Liver (tissue), 9 donors: ENCODE data around the gene PPAN. TPM values are rescaled to one million over a fixed set of nuclear protein-coding genes. Genes with fewer than 3 reads are reported as not detected.

Experiments used
- DNase-seq: peaks from one replicate; pipeline ENCODE4 v3.0.0-alpha.2; 2017; ENCODE audit warnings: low spot score
- H3K27ac ChIP-seq, 2 donors: one replicate each; pipeline ENCODE4 v1.7.0; 2013; ENCODE audit warnings: inconsistent platforms in 2 of 2, low read length in 2 of 2, control low read depth in 1 of 2, low read depth in 1 of 2, mild to moderate bottlenecking in 1 of 2
- H3K27me3 ChIP-seq, 4 donors: one replicate each; pipeline versions ENCODE4 v1.6.1 to v1.7.0; 2013; ENCODE audit warnings: low read length in 3 of 4, inconsistent platforms in 1 of 4, mild to moderate bottlenecking in 1 of 4, moderate library complexity in 1 of 4; ENCODE audit not compliant: control insufficient read depth in 4 of 4, insufficient read depth in 4 of 4
- H3K36me3 ChIP-seq, 4 donors: one replicate each; pipeline versions ENCODE4 v1.6.1 to v1.7.0; 2013; ENCODE audit warnings: low read length in 3 of 4, mild to moderate bottlenecking in 3 of 4, low read depth in 1 of 4, moderate library complexity in 1 of 4; ENCODE audit not compliant: control insufficient read depth in 4 of 4, insufficient read depth in 3 of 4
- H3K4me1 ChIP-seq, 4 donors: one replicate each; pipeline versions ENCODE4 v1.6.1 to v1.7.0; 2013; ENCODE audit warnings: low read length in 3 of 4, mild to moderate bottlenecking in 3 of 4, moderate library complexity in 1 of 4; ENCODE audit not compliant: control insufficient read depth in 4 of 4, insufficient read depth in 4 of 4
- H3K4me3 ChIP-seq, 3 donors: one replicate each; pipeline versions ENCODE4 v1.6.1 to v1.7.0; 2013; ENCODE audit warnings: low read length in 3 of 3, control low read depth in 1 of 3, low read depth in 1 of 3, mild to moderate bottlenecking in 1 of 3
- H3K9ac ChIP-seq, 2 donors: one replicate each; pipeline ENCODE4 v1.7.0; 2013; ENCODE audit warnings: low read length in 2 of 2, mild to moderate bottlenecking in 2 of 2, moderate library complexity in 2 of 2, control low read depth in 1 of 2, low read depth in 1 of 2
- H3K9me3 ChIP-seq, 4 donors: one replicate each; pipeline versions ENCODE4 v1.6.1 to v1.7.0; 2013; ENCODE audit warnings: low read length in 3 of 4; ENCODE audit not compliant: control insufficient read depth in 4 of 4
- ATF3 ChIP-seq: IDR thresholded peaks from 2 replicates; pipeline ENCODE4 v1.6.1; 2016; ENCODE audit warnings: antibody characterized with exemption
- CTCF ChIP-seq: fragments of 150-350 bp; IDR thresholded peaks from 2 replicates; pipeline ENCODE4 v1.5.1; 2017; ENCODE audit warnings: improper control_type of control experiment, low read depth, low read length; ENCODE audit not compliant: missing input control
- EGR1 ChIP-seq, 2 donors: IDR thresholded peaks; 2 replicates each; pipeline ENCODE4 v1.6.1; 2016 to 2018; ENCODE audit warnings: antibody characterized with exemption in 2 of 2, low read depth in 2 of 2
- FOXA1 ChIP-seq: IDR thresholded peaks from 2 replicates; pipeline ENCODE4 v1.6.1; 2016; ENCODE audit warnings: antibody characterized with exemption
- FOXA2 ChIP-seq: IDR thresholded peaks from 2 replicates; pipeline ENCODE4 v1.6.1; 2016; ENCODE audit warnings: antibody characterized with exemption
- GABPA ChIP-seq, 2 donors: IDR thresholded peaks in 1 of 2; conservative IDR thresholded peaks in 1 of 2; 2 replicates each; pipeline ENCODE4 v1.6.1; 2016; ENCODE audit warnings: antibody characterized with exemption in 2 of 2, mild to moderate bottlenecking in 1 of 2, moderate library complexity in 1 of 2
- HNF4A ChIP-seq, 2 donors: conservative IDR thresholded peaks; 2 replicates each; pipeline ENCODE4 v1.6.1; 2016; ENCODE audit warnings: antibody characterized with exemption in 2 of 2, mild to moderate bottlenecking in 2 of 2
- MAX ChIP-seq: IDR thresholded peaks from 2 replicates; pipeline ENCODE4 v1.6.1; 2016; ENCODE audit warnings: antibody characterized with exemption
- NR2F2 ChIP-seq: IDR thresholded peaks from 2 replicates; pipeline ENCODE4 v1.6.1; 2016; ENCODE audit warnings: antibody characterized with exemption
- REST ChIP-seq: IDR thresholded peaks from 2 replicates; pipeline ENCODE4 v1.6.1; 2016; ENCODE audit warnings: antibody characterized with exemption, mild to moderate bottlenecking
- RXRA ChIP-seq, 2 donors: IDR thresholded peaks; 2 replicates each; pipeline ENCODE4 v1.6.1; 2017 to 2018; ENCODE audit warnings: antibody characterized with exemption in 2 of 2, mild to moderate bottlenecking in 1 of 2
- SP1 ChIP-seq: IDR thresholded peaks from 2 replicates; pipeline ENCODE4 v1.6.1; 2018; ENCODE audit warnings: antibody characterized with exemption, mild to moderate bottlenecking
- TAF1 ChIP-seq: conservative IDR thresholded peaks from 2 replicates; pipeline ENCODE4 v1.6.1; 2016; ENCODE audit warnings: antibody characterized with exemption, mild to moderate bottlenecking
- YY1 ChIP-seq: IDR thresholded peaks from 2 replicates; pipeline ENCODE4 v1.6.1; 2016; ENCODE audit warnings: antibody characterized with exemption, mild to moderate bottlenecking
- ZBTB33 ChIP-seq: IDR thresholded peaks from 2 replicates; pipeline ENCODE4 v1.6.1; 2016; ENCODE audit warnings: antibody characterized with exemption
- WGBS: extraction: QIAGEN DNeasy Blood & Tissue Kit; methylation state at CpG from one replicate; pipeline ENCODE4 v1.1.7; 2013; 5-methylcytosine and 5-hydroxymethylcytosine counted together
- polyA plus RNA-seq, 2 donors: library from polyadenylated mRNA; stranded (reverse) in 1 of 2; unstranded in 1 of 2; fragments of 200-250 nt in 1 of 2; fragments of >200 nt in 1 of 2; fragmentation: Nextera tagmentation in 1 of 2; extraction: Ambion mirVana in 1 of 2; gene quantifications; one replicate each; pipeline versions ENCODE4 v1.2.1 to v1.2.3, GENCODE V29; 2013 to 2015
- total RNA-seq, 2 donors: library from RNA; depleted of rRNA; stranded (reverse); fragments of >200 nt; gene quantifications; one replicate each; pipeline ENCODE4 v1.2.3, GENCODE V29; 2014
- donor health status: healthy.
- donor health status: healthy.
- donor health status: healthy.
- donor health status: healthy.
- donor health status: healthy.

Gene PPAN
- total and polyA plus RNA-seq, 4 donors = 10.1 to 20.7 (median 14.2) TPM

GRCh38 chr19:10137751-10138682, 31.9 kb downstream of the PPAN start:
- DNase-seq = no peak

More at GRCh38 chr19:10137751-10138682, 31.9 kb downstream of the PPAN start:
- Histone ChIP-seq H3K4me3 (no peak overlapping the region), H3K9me3 (no peaks in the 10 kb centered on the region), H3K27ac (no peak overlapping the region), H3K27me3 (no peaks in the 10 kb centered on the region), H3K36me3 (peaks cover 36 to 86% (median 47%) of the 10 kb centered on the region in 4 donors), H3K9ac (no peak overlapping the region), H3K4me1 (no peaks in the 10 kb centered on the region)
- WGBS = 94% methylated on average over 38 of the region's 38 CpGs
- no peak for TF ChIP-seq CTCF
- no peak for TF ChIP-seq TAF1
- TF ChIP-seq ZBTB33 = no peak
- TF ChIP-seq YY1 = no peak
- no peak for TF ChIP-seq FOXA1
- TF ChIP-seq ATF3 = no peak
- no peak for TF ChIP-seq RXRA (IDR thresholded peaks at IDR 0.05)
- TF ChIP-seq NR2F2 = no peak
- no peak for TF ChIP-seq MAX
- TF ChIP-seq FOXA2 = no peak
- TF ChIP-seq SP1 = no peak
- no peak for TF ChIP-seq REST
- TF ChIP-seq EGR1 (IDR thresholded peaks at IDR 0.05; ENCODE audit: low read depth in 2 of 2) = no peak
- no peak for TF ChIP-seq HNF4A (conservative IDR thresholded peaks at IDR 0.05)
- no peak for TF ChIP-seq GABPA (IDR thresholded peaks at IDR 0.05 in 1 of 2, conservative IDR thresholded peaks at IDR 0.05 in 1 of 2)
